HEK293 (cell line): ENCODE results near the gene PHACTR2.
A peak's percentile ranks its signal among the peaks of the same experiment; 100 is the strongest.

ENCODE experiments used
- IKZF3 ChIP-seq: fragments of 450-650 bp; IDR thresholded peaks from 2 replicates; pipeline ENCODE4 v1.5.0; 2018; ENCODE audit warnings: missing biosample characterization, mild to moderate bottlenecking, missing genetic modification characterization, moderate library complexity
- KLF17 ChIP-seq: fragments of 450-650 bp; formaldehyde crosslinking; IDR thresholded peaks from 2 replicates; pipeline ENCODE4 v1.5.1; 2016; ENCODE audit warnings: missing biosample characterization, missing genetic modification characterization
- MYNN ChIP-seq: fragments of 450-650 bp; formaldehyde crosslinking; IDR thresholded peaks from 2 replicates; pipeline ENCODE4 v1.5.1; 2016; ENCODE audit warnings: missing biosample characterization, missing genetic modification characterization, borderline replicate concordance
- ZNF24 ChIP-seq: fragments of 450-650 bp; formaldehyde crosslinking; IDR thresholded peaks from 2 replicates; pipeline ENCODE4 v1.5.1; 2016; ENCODE audit warnings: missing biosample characterization, missing genetic modification characterization
- ZNF362 ChIP-seq: fragments of 450-650 bp; formaldehyde crosslinking; IDR thresholded peaks from 2 replicates; pipeline ENCODE4 v1.5.1; 2016; ENCODE audit warnings: missing biosample characterization, missing genetic modification characterization
- ZNF510 ChIP-seq: fragments of 450-650 bp; formaldehyde crosslinking; IDR thresholded peaks from 2 replicates; pipeline ENCODE4 v1.5.1; 2018; ENCODE audit warnings: mild to moderate bottlenecking, missing genetic modification characterization, missing biosample characterization; ENCODE audit not compliant: insufficient replicate concordance
- ZNF518A ChIP-seq: fragments of 450-650 bp; formaldehyde crosslinking; conservative IDR thresholded peaks from 2 replicates; pipeline ENCODE4 v1.5.1; 2016; ENCODE audit warnings: low read depth, missing biosample characterization, missing genetic modification characterization
- ZNF548 ChIP-seq: fragments of 450-650 bp; formaldehyde crosslinking; IDR thresholded peaks from 2 replicates; pipeline ENCODE4 v1.5.1; 2016; ENCODE audit warnings: missing biosample characterization, missing genetic modification characterization
- ZNF704 ChIP-seq: fragments of 450-650 bp; formaldehyde crosslinking; IDR thresholded peaks from 2 replicates; pipeline ENCODE4 v1.5.1; 2016; ENCODE audit warnings: missing biosample characterization, missing genetic modification characterization
- TF ChIP-seq, protein P1 (sequence below): fragments of 450-650 bp; formaldehyde crosslinking; IDR thresholded peaks from 2 replicates; pipeline ENCODE4 v1.5.1; 2016; ENCODE audit warnings: missing biosample characterization, missing genetic modification characterization
- TF ChIP-seq, protein P2 (sequence below): fragments of 450-650 bp; formaldehyde crosslinking; IDR thresholded peaks from 2 replicates; pipeline ENCODE4 v1.5.1; 2016; ENCODE audit warnings: missing biosample characterization, missing genetic modification characterization
- TF ChIP-seq, protein P3 (sequence below): fragments of 450-650 bp; formaldehyde crosslinking; IDR thresholded peaks from 2 replicates; pipeline ENCODE4 v1.5.1; 2016; ENCODE audit warnings: missing biosample characterization, missing genetic modification characterization, borderline replicate concordance
- TF ChIP-seq, protein P4 (sequence below): fragments of 450-650 bp; formaldehyde crosslinking; IDR thresholded peaks from 2 replicates; pipeline ENCODE4 v1.5.1; 2016; ENCODE audit warnings: missing biosample characterization, missing genetic modification characterization
- TF ChIP-seq, protein P5 (sequence below): fragments of 450-650 bp; formaldehyde crosslinking; IDR thresholded peaks from 2 replicates; pipeline ENCODE4 v1.5.1; 2016; ENCODE audit warnings: missing biosample characterization, missing genetic modification characterization

The PHACTR2 gene

GRCh38 chr6:143842902-143843676, 165.3 kb downstream of the PHACTR2 start, which contains the start of gene LTV1 (continued):
- TF ChIP-seq ZNF518A (tag by site-specific recombination), result peak; percentile 86
- TF ChIP-seq KLF17 (tag by site-specific recombination), result 0 out of 2 replicates have a peak, but pooled peaks have one; percentile 55
- no peak; the same call in 1 of the 2 replicates for TF ChIP-seq MYNN (tag by site-specific recombination)
- peak; percentile 74 for TF ChIP-seq IKZF3 (tag by site-specific recombination)
- TF ChIP-seq ZNF548, result no peak
- TF ChIP-seq, protein P1, sequence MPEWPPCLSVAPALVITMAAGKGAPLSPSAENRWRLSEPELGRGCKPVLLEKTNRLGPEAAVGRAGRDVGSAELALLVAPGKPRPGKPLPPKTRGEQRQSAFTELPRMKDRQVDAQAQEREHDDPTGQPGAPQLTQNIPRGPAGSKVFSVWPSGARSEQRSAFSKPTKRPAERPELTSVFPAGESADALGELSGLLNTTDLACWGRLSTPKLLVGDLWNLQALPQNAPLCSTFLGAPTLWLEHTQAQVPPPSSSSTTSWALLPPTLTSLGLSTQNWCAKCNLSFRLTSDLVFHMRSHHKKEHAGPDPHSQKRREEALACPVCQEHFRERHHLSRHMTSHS, result no peak
- TF ChIP-seq, protein P2, sequence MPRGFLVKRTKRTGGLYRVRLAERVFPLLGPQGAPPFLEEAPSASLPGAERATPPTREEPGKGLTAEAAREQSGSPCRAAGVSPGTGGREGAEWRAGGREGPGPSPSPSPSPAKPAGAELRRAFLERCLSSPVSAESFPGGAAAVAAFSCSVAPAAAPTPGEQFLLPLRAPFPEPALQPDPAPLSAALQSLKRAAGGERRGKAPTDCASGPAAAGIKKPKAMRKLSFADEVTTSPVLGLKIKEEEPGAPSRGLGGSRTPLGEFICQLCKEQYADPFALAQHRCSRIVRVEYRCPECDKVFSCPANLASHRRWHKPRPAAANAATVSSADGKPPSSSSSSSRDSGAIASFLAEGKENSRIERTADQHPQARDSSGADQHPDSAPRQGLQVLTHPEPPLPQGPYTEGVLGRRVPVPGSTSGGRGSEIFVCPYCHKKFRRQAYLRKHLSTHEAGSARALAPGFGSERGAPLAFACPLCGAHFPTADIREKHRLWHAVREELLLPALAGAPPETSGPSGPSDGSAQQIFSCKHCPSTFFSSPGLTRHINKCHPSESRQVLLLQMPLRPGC (tag by site-specific recombination), result no peak
- TF ChIP-seq, protein P3, sequence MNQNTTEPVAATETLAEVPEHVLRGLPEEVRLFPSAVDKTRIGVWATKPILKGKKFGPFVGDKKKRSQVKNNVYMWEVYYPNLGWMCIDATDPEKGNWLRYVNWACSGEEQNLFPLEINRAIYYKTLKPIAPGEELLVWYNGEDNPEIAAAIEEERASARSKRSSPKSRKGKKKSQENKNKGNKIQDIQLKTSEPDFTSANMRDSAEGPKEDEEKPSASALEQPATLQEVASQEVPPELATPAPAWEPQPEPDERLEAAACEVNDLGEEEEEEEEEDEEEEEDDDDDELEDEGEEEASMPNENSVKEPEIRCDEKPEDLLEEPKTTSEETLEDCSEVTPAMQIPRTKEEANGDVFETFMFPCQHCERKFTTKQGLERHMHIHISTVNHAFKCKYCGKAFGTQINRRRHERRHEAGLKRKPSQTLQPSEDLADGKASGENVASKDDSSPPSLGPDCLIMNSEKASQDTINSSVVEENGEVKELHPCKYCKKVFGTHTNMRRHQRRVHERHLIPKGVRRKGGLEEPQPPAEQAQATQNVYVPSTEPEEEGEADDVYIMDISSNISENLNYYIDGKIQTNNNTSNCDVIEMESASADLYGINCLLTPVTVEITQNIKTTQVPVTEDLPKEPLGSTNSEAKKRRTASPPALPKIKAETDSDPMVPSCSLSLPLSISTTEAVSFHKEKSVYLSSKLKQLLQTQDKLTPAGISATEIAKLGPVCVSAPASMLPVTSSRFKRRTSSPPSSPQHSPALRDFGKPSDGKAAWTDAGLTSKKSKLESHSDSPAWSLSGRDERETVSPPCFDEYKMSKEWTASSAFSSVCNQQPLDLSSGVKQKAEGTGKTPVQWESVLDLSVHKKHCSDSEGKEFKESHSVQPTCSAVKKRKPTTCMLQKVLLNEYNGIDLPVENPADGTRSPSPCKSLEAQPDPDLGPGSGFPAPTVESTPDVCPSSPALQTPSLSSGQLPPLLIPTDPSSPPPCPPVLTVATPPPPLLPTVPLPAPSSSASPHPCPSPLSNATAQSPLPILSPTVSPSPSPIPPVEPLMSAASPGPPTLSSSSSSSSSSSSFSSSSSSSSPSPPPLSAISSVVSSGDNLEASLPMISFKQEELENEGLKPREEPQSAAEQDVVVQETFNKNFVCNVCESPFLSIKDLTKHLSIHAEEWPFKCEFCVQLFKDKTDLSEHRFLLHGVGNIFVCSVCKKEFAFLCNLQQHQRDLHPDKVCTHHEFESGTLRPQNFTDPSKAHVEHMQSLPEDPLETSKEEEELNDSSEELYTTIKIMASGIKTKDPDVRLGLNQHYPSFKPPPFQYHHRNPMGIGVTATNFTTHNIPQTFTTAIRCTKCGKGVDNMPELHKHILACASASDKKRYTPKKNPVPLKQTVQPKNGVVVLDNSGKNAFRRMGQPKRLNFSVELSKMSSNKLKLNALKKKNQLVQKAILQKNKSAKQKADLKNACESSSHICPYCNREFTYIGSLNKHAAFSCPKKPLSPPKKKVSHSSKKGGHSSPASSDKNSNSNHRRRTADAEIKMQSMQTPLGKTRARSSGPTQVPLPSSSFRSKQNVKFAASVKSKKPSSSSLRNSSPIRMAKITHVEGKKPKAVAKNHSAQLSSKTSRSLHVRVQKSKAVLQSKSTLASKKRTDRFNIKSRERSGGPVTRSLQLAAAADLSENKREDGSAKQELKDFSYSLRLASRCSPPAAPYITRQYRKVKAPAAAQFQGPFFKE (tag by site-specific recombination), result no peak
- TF ChIP-seq, protein P4, sequence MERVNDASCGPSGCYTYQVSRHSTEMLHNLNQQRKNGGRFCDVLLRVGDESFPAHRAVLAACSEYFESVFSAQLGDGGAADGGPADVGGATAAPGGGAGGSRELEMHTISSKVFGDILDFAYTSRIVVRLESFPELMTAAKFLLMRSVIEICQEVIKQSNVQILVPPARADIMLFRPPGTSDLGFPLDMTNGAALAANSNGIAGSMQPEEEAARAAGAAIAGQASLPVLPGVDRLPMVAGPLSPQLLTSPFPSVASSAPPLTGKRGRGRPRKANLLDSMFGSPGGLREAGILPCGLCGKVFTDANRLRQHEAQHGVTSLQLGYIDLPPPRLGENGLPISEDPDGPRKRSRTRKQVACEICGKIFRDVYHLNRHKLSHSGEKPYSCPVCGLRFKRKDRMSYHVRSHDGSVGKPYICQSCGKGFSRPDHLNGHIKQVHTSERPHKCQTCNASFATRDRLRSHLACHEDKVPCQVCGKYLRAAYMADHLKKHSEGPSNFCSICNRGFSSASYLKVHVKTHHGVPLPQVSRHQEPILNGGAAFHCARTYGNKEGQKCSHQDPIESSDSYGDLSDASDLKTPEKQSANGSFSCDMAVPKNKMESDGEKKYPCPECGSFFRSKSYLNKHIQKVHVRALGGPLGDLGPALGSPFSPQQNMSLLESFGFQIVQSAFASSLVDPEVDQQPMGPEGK (tag by site-specific recombination), result peak; percentile 96
- peak; percentile 98 for TF ChIP-seq ZNF704
- TF ChIP-seq ZNF24 (tag by site-specific recombination), result peak; percentile 37; the same call in 1 of the 2 replicates
- TF ChIP-seq ZNF362, result no peak
- no peak for TF ChIP-seq ZNF510 (tag by site-specific recombination)
- TF ChIP-seq, protein P5, sequence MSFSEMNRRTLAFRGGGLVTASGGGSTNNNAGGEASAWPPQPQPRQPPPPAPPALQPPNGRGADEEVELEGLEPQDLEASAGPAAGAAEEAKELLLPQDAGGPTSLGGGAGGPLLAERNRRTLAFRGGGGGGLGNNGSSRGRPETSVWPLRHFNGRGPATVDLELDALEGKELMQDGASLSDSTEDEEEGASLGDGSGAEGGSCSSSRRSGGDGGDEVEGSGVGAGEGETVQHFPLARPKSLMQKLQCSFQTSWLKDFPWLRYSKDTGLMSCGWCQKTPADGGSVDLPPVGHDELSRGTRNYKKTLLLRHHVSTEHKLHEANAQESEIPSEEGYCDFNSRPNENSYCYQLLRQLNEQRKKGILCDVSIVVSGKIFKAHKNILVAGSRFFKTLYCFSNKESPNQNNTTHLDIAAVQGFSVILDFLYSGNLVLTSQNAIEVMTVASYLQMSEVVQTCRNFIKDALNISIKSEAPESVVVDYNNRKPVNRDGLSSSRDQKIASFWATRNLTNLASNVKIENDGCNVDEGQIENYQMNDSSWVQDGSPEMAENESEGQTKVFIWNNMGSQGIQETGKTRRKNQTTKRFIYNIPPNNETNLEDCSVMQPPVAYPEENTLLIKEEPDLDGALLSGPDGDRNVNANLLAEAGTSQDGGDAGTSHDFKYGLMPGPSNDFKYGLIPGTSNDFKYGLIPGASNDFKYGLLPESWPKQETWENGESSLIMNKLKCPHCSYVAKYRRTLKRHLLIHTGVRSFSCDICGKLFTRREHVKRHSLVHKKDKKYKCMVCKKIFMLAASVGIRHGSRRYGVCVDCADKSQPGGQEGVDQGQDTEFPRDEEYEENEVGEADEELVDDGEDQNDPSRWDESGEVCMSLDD, result peak; percentile 98
